Measurements from ENCODE around the gene OTOS. TPM values are rescaled to one million over a fixed set of nuclear protein-coding genes. Genes with fewer than 3 reads are reported as not detected.

The OTOS gene
- total RNA-seq, 2 experiments from 2014 or later = not detected

DNA sequence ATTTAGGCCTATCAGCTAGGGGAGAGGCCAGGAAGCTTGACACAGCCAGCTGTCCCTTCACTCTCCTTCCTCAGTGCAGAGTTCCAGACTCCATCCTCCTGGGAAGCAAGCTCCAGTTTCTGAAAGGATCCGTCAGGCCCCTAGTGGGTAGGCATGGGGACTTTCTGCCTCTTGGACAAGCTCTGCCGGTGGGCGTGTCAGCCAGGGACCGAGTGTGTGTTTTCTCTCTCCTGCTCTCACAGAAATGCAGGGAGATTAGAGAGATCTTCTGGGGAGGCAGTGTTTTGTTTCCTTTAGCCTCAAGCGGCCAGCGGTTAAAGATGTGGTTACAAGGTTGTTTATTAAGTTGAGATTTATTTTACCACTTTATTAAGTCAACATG is 29.9 kb upstream of the OTOS start:
- Histone ChIP-seq H3K36me3 (ENCODE audit: insufficient read depth, low read length) (no peaks in the 10 kb centered on the region), H3K4me3 (ENCODE audit: low read length) (no peak overlapping the region), H3K27ac (ENCODE audit: low read depth in 1 of 2, low read length in 2 of 2) (no peak overlapping the region), H3K4me1 (ENCODE audit: insufficient read depth, low read length) (no peaks in the 10 kb centered on the region), H3K9me3 (ENCODE audit: control insufficient read depth in 1 of 2, insufficient read depth in 1 of 2, low read length in 2 of 2) (peaks cover 0 to 7% of the 10 kb centered on the region in 2 experiments), H3K27me3 (ENCODE audit: control insufficient read depth in 1 of 2, insufficient read depth in 2 of 2, low read length in 2 of 2) (peaks cover 0 to 12% of the 10 kb centered on the region in 2 experiments)
- Mint-ChIP-seq H3K27me3 (peaks cover 6% of the 10 kb centered on the region), H3K9me3 (no peaks in the 10 kb centered on the region), H3K4me1 (ENCODE audit: low read depth) (no peaks in the 10 kb centered on the region), H3K36me3 (ENCODE audit: low read depth) (no peaks in the 10 kb centered on the region), H3K4me3 (no peak overlapping the region), H3K27ac (no peak overlapping the region)
- DNase-seq = no peak
- intact Hi-C loops (cut with DNase I, micrococcal nuclease) = no loop called here
- no peak for ATAC-seq (ENCODE audit: poor library complexity)
- no peak for TF ChIP-seq CTCF (IDR thresholded peaks at IDR 0.05)
- CTCF ChIA-PET = no interaction called here
- POLR2A ChIA-PET = no interaction called here

GRCh38 chr2:240169486-240170353 is 29.3 kb upstream of the OTOS start:
- POLR2A ChIA-PET = no interaction called here
- no peak for TF ChIP-seq CTCF (IDR thresholded peaks at IDR 0.05)
- H3K9me3 ChIP-seq (ENCODE audit: control insufficient read depth in 1 of 2, insufficient read depth in 1 of 2, low read length in 2 of 2) = peaks cover 0 to 12% of the 10 kb centered on the region in 2 experiments
- H3K4me1 ChIP-seq (ENCODE audit: insufficient read depth, low read length) = no peaks in the 10 kb centered on the region
- intact Hi-C loops (cut with DNase I, micrococcal nuclease) = no loop called here
- H3K9me3 Mint-ChIP-seq = no peaks in the 10 kb centered on the region
- no peaks in the 10 kb centered on the region for H3K4me1 Mint-ChIP-seq (ENCODE audit: low read depth)
- H3K27me3 Mint-ChIP-seq = peaks cover 6% of the 10 kb centered on the region
- ATAC-seq (ENCODE audit: poor library complexity) = no peak
- H3K4me3 Mint-ChIP-seq = no peak overlapping the region
- CTCF ChIA-PET = no interaction called here
- no peak overlapping the region for H3K27ac Mint-ChIP-seq
- H3K27ac ChIP-seq (ENCODE audit: low read depth in 1 of 2, low read length in 2 of 2) = no peak overlapping the region
- no peaks in the 10 kb centered on the region for H3K36me3 Mint-ChIP-seq (ENCODE audit: low read depth)
- peaks cover 0 to 12% of the 10 kb centered on the region in 2 experiments for H3K27me3 ChIP-seq (ENCODE audit: control insufficient read depth in 1 of 2, insufficient read depth in 2 of 2, low read length in 2 of 2)
- no peaks in the 10 kb centered on the region for H3K36me3 ChIP-seq (ENCODE audit: insufficient read depth, low read length)
- no peak overlapping the region for H3K4me3 ChIP-seq (ENCODE audit: low read length)
- no peak for DNase-seq

- Histone ChIP-seq H3K27ac (ENCODE audit: low read depth in 1 of 2, low read length in 2 of 2) (no peak overlapping the region), H3K4me1 (ENCODE audit: insufficient read depth, low read length) (no peaks in the 10 kb centered on the region), H3K27me3 (ENCODE audit: control insufficient read depth in 1 of 2, insufficient read depth in 2 of 2, low read length in 2 of 2) (peaks cover 0 to 12% of the 10 kb centered on the region in 2 experiments), H3K4me3 (ENCODE audit: low read length) (no peak overlapping the region), H3K36me3 (ENCODE audit: insufficient read depth, low read length) (no peaks in the 10 kb centered on the region), H3K9me3 (ENCODE audit: control insufficient read depth in 1 of 2, insufficient read depth in 1 of 2, low read length in 2 of 2) (peaks cover 0 to 14% of the 10 kb centered on the region in 2 experiments)
- ATAC-seq (ENCODE audit: poor library complexity) (no peak), DNase-seq (no peak)
- intact Hi-C loops (cut with DNase I, micrococcal nuclease) = no loop called here
- TF ChIP-seq CTCF (IDR thresholded peaks at IDR 0.05) = no peak
- no peaks in the 10 kb centered on the region for H3K9me3 Mint-ChIP-seq
- ChIA-PET CTCF (no interaction called here), POLR2A (no interaction called here)
- no peak overlapping the region for H3K27ac Mint-ChIP-seq
- no peaks in the 10 kb centered on the region for H3K4me1 Mint-ChIP-seq (ENCODE audit: low read depth)
- H3K36me3 Mint-ChIP-seq (ENCODE audit: low read depth) = no peaks in the 10 kb centered on the region
- H3K4me3 Mint-ChIP-seq = no peak overlapping the region
- H3K27me3 Mint-ChIP-seq = peaks cover 12% of the 10 kb centered on the region
Observed at GRCh38 chr2:240168546-240169361, 28.3 kb upstream of the OTOS start.
